ENCODE results near the gene HERPUD1. TPM values are rescaled to one million over a fixed set of nuclear protein-coding genes. Genes with fewer than 3 reads are reported as not detected.

HERPUD1 gene
- total RNA-seq, 2 experiments from 2014 or later: 140 to 342 TPM

DNA sequence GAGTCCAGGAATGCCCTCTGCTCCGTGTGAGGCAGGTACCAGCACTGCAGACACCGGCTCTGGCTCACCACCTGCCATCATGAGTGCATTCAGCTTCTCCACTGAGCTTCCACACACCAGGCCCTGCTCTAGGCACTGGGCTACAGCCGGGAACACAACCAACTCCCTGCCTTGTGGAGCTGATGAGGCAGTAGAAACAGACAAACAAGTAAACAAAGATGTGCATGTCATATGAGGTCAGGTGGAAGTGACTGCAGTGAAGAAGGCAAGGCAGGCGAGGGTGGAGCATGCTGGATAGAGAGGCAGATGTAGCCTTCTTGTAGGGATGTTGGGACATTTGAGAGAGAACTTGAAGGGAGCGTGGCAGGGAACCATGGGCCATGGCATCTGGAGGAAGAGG is 62.4 kb downstream of the HERPUD1 start:
- Histone ChIP-seq H3K79me2 (ENCODE audit: insufficient read depth, low read depth, low read length) (peaks cover 99% of the 10 kb centered on the region), H3K27ac (ENCODE audit: low read depth, low read length, poor library complexity, severe bottlenecking) (peak overlapping the region; percentile 18), H3K36me3 (ENCODE audit: insufficient read depth, low read length) (peaks cover 59% of the 10 kb centered on the region), H3K9me3 (ENCODE audit: low read length) (no peaks in the 10 kb centered on the region), H2AFZ (ENCODE audit: low read length) (no peak overlapping the region), H3K4me2 (ENCODE audit: low read length) (peak overlapping the region; percentile 46), H3K4me3 (ENCODE audit: low read depth, low read length, poor library complexity, severe bottlenecking) (peak overlapping the region; percentile 17), H4K20me1 (ENCODE audit: insufficient read depth, low read length) (no peaks in the 10 kb centered on the region), H3K9me2 (ENCODE audit: insufficient read depth, low read length) (no peaks in the 10 kb centered on the region), H3K4me1 (ENCODE audit: insufficient read depth, low read length, poor library complexity, severe bottlenecking) (peaks cover 57% of the 10 kb centered on the region)
- intact Hi-C loops (cut with micrococcal nuclease; ENCODE audit: unreplicated experiment): no loop called here
- BruUV-seq (replicated peaks): no TSS peak
- DNase-seq (ENCODE audit: low spot score): no peak
- POLR2A ChIA-PET: no interaction called here
- CTCF ChIA-PET (ENCODE audit: unreplicated experiment): interaction anchor here (1.0 kb wide), 1 partner anchor 48 kb away, joined by 4 read pairs; no protein-coding TSS in a partner anchor
- TF ChIP-seq EZH2phosphoT487 (IDR thresholded peaks at IDR 0.05; ENCODE audit: borderline replicate concordance, low read depth, low read length) (no peak), CTCF (conservative IDR thresholded peaks at IDR 0.05; ENCODE audit: low read length) (no peak)

Small RNA genes within 50 kb of the gene (microRNA-seq; reads per million reads assigned to microRNA genes)
- not detected for gene MIR6863 (ENCODE audit: borderline replicate concordance)

Other genes with a start within 250 kb of the HERPUD1 start
- 17.1 and 18.8 TPM in 2 replicates for gene MT1X, start 249.7 kb upstream of the HERPUD1 start, total RNA-seq (2014; rRNA removed; shearing (Covaris generic))
- 14.6 and 21.2 TPM in 2 replicates for gene MT1X, start 249.7 kb upstream of the HERPUD1 start, total RNA-seq (2022)
- 119 and 120 TPM in 2 replicates for gene NUP93, start 202.0 kb upstream of the HERPUD1 start, total RNA-seq (2014; rRNA removed; shearing (Covaris generic))
- 148 and 183 TPM in 2 replicates for gene NUP93, start 202.0 kb upstream of the HERPUD1 start, total RNA-seq (2022)
- 0.25 and 1.6 TPM in 2 replicates for gene SLC12A3, start 66.9 kb upstream of the HERPUD1 start, total RNA-seq (2014; rRNA removed; shearing (Covaris generic))
- gene SLC12A3, start 66.9 kb upstream of the HERPUD1 start, total RNA-seq (2022): 0.63 and 0.88 TPM in 2 replicates
- gene CETP, start 29.8 kb downstream of the HERPUD1 start, total RNA-seq (2014; rRNA removed; shearing (Covaris generic)): 0.54 and 0.67 TPM in 2 replicates
- 0.41 and 0.65 TPM in 2 replicates for gene CETP, start 29.8 kb downstream of the HERPUD1 start, total RNA-seq (2022)
- gene NLRC5, start 57.4 kb downstream of the HERPUD1 start, total RNA-seq (2014; rRNA removed; shearing (Covaris generic)): 156 and 199 TPM in 2 replicates
- 305 and 310 TPM in 2 replicates for gene NLRC5, start 57.4 kb downstream of the HERPUD1 start, total RNA-seq (2022)
- gene CPNE2, start 160.4 kb downstream of the HERPUD1 start, total RNA-seq (2014; rRNA removed; shearing (Covaris generic)): 44.7 and 44.8 TPM in 2 replicates
- 14.4 and 25.7 TPM in 2 replicates for gene CPNE2, start 160.4 kb downstream of the HERPUD1 start, total RNA-seq (2022)